ENCODE data around the gene ENOX2.
"Not testable (repeated sequence)": the region's sequence is repeated elsewhere in the genome, so short reads cannot be mapped to it uniquely, and the experiment has no call there.

Gene ENOX2, protein sequence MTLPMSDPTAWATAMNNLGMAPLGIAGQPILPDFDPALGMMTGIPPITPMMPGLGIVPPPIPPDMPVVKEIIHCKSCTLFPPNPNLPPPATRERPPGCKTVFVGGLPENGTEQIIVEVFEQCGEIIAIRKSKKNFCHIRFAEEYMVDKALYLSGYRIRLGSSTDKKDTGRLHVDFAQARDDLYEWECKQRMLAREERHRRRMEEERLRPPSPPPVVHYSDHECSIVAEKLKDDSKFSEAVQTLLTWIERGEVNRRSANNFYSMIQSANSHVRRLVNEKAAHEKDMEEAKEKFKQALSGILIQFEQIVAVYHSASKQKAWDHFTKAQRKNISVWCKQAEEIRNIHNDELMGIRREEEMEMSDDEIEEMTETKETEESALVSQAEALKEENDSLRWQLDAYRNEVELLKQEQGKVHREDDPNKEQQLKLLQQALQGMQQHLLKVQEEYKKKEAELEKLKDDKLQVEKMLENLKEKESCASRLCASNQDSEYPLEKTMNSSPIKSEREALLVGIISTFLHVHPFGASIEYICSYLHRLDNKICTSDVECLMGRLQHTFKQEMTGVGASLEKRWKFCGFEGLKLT

DNA sequence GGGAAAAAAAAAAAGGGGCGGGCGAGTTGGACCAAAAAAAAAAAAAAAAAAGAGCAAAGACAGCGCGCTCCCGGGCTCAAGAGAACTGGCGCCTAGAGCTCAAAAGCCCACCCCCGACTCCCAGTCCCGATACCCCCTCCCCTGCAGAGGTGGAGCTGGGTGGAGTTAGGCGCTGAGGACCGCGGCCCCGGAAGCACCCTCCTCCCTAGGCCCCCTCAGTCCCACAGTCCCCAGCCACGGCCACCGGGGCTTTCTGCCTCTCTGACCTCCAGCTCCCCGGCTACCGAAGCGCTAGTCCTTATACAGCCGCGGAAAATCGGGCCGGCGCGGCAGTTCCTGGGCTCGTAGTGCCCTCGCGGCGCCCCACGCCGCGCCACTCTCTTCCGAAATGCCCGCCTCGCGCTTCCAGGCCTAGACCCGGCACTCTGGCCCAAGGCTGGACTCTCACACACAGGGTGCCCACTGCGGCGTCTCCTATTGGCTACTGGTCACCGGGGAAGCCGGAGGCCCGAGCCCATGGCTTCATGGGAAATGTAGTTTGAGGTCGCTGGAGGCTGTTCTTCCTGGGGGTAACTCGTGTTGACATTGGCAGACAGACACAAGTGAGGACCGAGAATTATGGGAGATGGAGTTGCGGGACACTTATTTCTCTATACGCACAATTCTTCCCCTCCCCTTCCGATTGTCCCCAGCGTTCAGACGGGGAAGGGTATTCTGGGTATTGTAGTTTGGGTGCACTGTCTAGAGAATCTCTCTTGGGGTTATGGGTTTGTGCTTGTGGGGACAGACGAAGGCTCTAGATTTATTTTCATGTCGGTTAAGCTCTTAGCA lies at the start of gene ENOX2:
Gene ENOX2, minus strand, starts transcription at position 427 of the 831 bp plus-strand sequence. CDS start 199,993 bp downstream, outside the sequence.
- peak; percentile 64 to 73 for DNase-seq (ENCODE audit: low read depth in 2 of 2)

DNA sequence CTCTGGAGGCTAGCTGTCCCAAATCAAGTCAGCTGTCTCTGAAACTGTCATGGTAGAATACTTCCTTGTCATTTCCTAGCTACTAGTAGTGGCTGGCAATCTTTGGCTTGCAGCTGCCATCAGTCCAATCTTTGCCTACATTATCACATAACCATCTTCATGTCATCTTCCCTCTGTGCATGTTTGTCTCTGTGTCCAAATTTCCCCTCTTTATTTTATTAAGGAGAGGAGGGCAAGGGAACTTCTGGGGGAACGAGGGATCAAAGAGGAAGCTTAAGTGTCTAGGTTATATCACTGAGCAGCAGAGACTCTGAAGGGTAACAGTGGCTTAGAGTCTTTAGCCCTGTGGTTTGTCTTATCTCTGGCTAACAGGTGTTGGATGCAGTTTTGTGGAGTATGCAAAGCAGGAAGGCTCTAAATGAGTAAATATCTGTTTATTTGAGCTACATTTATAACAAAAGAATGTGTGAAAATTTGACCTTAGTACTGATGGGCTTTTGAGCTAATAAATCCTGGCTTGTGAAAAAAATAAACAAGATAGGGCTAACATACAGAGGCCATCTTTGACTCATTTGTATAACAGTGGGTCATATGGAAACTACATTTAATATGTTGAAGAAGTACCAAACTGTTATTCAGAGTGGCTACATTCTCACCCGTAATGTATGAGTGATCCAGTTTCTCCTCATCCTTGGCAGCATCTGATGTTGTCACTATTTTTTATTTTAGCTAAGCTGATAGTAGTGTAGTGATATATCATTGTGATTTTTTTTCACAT lies 49.4 kb upstream of the ENOX2 start:
- no peak for DNase-seq (ENCODE audit: low read depth in 2 of 2)

DNA sequence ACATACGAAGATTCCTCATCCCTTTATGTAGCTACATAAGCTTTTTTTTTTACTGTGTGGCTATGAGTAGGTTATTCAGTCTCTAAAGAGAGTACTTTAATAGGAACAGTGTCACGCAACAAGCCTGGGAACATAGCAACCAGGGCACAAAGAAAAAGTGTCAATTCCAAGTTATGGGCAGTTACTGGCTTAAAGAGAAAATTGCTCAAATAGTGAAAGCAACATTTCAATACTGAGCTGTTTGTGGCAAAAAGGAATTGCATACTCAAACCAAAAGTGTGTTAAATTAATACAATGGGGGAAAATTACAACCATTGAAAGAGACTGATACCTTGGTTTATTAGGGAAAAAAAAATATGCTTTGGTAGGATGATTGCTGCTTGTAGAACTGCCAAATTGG lies 41.2 kb upstream of the ENOX2 start:
- DNase-seq (ENCODE audit: low read depth in 2 of 2): no peak

DNA sequence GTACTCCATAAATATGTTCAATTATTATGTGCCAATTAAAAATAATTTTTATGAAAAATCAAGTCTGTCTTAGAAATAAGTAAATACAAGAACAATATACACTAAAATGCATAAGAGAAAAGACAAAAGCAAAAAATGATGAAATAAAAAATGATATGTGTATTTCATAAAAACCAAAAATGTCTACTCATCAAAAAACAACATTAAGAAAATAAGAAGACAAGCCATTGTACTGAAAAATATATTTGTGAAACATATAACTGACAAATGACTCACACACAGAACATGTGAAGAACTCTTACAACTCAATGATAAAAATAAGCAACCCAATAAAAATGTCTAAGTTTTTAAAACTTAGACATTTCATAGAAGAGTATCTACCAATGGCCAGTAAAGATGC lies 34.1 kb upstream of the ENOX2 start:
- DNase-seq (ENCODE audit: low read depth in 2 of 2): no peak

DNA sequence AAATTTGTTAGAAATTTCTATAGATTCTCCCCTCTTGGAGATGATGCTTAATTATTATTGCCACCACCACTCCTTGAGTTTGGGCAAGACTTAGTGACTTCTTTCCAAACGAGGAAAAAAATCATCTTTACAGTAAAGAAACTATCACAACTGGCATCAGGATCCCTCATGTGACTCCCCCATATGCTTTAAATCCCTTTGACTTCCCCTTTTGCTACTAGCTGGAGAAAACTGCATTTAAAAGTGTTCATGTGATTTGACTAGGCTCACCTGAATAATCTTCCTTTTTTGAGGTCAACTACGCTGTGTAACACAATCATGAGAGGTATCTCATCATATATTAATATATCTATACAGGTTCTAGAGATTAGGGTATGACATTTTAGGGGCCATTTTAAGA lies 30.3 kb upstream of the ENOX2 start:
- no peak for DNase-seq (ENCODE audit: low read depth in 2 of 2)

DNA sequence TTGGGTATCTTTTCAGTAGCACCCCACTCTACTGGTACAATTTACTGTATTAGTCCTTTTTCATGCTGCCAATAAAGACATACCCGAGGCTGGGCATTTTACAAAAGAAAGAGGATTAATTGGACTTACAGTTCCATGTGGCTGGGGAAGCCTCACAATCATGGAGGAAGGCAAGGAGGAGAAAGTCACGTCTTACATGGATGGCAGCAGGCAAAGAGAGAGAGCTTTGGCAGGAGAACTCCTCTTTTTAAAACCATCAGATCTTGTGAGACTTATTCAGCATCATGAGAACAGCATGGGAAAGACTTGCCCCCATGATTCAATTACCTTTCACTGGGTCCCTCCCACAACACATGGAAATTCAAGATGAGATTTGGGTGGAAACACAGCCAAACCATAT lies 17.4 kb upstream of the ENOX2 start:
- DNase-seq (ENCODE audit: low read depth in 2 of 2): not testable (repeated sequence)

DNA sequence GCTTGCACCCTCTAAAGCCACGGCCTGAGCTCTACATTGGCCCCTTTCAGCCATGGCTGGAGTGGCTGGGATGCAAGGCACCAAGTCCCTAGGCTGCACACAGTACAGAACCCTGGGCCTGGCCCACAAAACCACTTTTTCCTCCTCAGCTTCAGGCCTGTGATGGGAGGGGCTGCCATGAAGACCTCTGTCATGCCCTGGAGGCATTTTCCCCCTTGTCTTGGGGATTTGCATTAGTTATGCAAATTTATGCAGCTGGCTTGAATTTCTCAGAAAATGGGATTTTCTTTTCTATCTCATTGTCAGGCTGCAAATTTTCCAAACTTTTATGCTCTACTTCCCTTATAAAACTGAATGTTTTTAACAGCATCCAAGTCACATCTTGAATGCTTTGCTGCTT lies 16.7 kb upstream of the ENOX2 start:
- not testable (repeated sequence) for DNase-seq (ENCODE audit: low read depth in 2 of 2)

DNA sequence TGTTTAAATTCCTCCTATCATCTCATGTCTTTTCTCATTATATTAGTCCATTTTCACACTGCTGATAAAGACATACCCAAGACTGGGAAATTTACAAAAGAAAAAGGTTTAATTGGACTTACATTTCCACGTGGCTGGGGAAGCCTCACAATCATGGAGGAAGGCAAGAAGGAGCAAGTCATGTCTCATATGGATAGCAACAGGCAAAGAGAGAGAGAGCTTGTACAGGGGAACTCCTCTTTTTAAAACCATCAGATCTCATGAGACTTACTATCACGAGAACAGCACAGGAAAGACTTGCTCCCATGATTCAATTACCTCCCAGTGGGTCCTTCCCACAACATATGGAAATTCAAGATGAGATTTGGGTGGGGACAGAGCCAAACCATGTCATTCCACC lies 15.5 kb upstream of the ENOX2 start:
- not testable (repeated sequence) for DNase-seq (ENCODE audit: low read depth in 2 of 2)

DNA sequence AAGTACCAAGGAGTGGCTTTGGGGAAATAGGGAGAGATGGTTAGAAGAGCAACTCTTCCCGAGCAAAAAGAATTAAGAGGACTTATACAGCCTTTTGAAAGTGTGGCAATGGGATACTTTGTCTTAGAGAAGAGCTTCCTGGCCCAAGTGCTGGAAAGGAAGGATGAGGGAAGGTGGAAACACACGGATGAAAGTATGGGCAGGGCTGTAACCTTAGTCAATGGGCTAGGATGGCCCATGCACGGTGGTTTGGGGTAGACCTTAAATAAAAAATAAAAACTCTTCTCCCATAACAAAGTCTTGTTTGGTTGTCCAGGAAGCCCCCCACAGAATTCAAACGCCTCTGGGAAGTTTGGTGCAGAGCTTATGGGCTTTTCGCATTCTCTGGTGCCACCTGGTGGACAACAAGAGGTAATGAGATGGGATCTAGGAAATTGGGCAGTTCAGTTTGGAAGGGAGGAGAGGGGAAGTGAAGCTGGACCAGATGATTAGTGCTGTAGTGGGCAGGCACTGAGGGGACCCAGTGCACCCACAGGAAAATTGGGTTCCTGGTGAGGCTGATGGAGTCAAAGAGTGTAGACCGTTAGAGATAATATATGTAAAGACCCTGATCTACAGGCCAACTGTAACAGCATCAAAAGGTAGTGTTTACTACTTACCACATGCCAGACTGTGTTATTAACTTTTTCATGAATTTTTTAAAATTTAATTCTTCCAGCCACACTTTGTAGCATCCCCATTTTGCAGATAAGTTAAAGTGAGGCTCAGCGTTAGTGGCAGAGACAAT lies 13.8 kb upstream of the ENOX2 start:
- DNase-seq (ENCODE audit: low read depth in 2 of 2): no peak

DNA sequence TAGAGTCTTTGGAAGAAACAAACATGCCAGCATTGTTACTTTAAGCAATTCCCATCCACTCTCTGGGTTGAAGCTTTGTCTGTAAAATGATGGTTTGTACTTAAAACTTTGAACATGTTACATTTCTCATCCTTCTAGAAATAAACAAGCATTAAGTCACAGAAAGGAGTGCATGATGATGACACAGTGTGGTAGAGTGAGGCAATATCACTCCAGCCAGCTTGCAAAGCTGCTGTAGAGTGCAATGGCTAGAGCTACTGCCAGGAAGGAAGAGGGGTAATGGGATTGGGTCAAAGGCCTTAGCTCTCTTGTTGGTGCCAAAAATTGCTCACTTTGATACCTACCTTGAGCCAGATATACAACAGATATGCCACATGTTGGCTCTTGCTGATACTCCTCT lies 12.3 kb upstream of the ENOX2 start:
- DNase-seq (ENCODE audit: low read depth in 2 of 2): no peak

DNA sequence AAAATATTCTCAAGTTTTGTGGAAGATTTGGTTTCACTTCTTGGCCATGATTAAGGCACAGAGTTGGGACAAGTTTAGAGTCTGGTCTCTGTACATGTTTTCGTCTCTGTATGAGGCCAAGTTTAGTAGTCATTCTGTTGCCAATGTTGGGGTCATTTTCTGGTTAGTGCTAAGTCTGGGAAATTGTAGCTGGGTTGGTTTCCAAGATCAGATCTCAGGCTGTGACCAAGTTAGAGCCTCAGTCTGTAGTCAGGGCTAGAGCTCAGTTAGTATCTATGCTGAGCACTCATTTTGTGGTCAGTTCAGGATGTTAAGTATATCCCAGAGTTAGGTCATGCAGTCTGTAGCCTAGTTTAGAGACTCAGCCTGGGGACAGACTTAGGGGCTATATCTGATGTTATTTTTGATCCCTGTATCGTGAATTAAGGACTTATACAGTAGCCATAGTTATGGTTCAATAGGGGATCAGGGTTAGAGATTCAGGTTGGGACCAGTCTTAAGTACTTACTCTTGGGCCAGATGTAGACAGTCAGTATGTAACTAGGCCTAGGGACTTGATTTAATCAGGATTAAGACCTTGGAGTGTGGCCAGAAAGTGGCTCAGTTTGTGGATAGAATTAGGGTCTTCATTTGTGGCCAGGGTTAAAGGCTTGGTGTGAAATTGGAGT lies 6.6 kb upstream of the ENOX2 start:
- DNase-seq (ENCODE audit: low read depth in 2 of 2): no peak

DNA sequence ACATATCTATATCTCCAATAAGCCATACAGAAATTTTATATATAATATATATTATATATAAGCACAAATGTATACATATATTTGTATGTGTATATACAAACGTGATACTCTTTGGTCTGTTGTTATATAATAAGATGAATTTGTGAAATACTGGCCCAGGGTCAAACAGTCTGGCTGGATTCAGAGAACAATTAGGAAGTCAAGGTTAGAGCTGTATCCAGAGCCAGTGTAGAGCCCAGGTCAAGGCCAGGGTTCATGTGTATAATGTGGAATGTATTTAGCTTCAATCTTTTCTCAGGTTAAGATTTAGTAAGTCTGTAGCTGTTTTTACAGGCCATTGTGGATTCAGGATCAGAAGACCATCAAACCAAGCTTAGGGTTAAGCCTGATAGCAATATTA lies 3.8 kb upstream of the ENOX2 start:
- DNase-seq (ENCODE audit: low read depth in 2 of 2): no peak

DNA sequence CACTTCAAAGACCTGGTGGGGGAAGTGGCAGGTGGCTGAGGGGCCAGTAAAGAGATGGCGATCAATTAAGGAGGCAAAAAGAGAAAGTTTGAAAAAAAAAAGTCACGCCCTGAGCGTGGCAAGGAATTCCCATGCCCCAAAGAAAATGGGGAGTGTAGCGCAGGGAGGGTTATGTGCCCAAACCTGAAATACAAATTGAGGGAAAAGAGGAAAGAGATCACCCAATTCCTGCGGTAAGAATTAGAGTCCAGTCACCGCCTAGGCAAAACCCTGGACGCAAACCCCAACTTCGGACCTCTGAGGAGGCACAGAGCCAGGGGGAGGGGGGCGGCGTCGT lies 595 bp downstream of the ENOX2 start:
- DNase-seq (ENCODE audit: low read depth in 2 of 2): no peak

DNA sequence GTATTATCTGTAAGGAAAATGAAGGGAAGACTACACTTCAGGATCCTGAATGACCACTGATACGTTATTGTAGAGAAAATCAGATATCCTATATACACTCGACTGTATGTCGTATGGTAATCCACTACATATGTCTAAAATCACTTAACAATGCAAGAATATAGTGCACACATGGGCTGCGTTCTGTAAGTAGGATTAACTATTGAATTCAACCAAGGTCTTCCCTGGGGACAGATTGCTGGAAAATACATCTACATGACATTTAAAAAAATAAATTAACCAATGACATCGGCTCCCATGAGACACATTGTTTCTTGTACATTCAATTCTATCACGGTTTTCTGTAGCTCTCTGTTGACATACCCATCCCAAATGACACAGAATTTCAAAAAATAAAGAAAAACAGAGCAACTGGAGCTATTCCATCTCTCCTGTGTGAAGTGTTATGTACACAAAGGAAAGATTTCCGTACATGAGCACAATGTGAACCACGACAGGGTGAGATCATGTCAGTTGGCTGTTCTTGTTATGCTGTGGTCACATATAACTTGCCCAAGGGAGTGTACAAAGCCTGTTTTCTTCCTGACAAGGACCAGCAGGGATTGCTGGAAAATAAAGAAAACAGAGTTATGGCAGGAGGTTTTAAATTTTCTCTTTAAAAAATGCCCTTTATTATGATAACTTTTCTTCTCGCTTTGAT lies 6.1 kb downstream of the ENOX2 start:
- no peak for DNase-seq (ENCODE audit: low read depth in 2 of 2)

DNA sequence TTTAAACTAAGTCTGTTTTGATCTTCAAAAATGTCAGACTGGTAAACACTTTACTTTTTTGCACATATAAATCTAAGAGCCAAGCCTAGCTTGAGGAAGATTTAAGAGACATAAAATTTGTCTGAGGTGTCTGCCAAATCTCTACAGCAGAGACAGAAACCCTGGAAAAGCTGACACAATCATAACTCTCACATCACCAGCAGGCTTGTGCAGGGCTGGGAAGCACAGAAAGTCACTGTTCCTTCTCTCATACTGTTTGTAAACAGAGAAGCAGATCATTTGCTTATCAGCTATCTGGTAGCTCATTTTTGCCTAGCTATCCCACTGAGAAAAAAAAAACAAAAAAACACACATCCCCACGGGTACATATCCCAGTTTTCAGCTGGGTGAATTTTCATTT lies 7.0 kb downstream of the ENOX2 start:
- no peak for DNase-seq (ENCODE audit: low read depth in 2 of 2)

DNA sequence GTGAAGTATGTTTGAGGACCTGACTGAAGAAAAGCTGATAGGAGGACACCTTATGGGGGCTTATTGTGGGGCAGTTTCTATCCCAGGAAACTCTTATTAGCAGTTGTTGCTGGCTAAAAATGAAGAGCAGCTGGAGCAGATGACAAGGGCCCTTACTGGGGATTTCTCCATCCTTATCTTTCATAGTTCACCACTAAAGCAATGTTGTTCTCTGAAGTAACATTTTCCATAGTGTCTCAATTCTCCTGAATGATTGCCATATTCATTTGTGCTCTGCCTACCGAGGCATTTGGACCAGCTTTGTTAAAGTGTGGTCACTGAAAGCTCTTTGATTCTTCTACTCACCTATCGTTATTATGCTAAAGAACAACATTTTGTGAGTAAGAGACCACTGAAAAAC lies 7.7 kb downstream of the ENOX2 start:
- DNase-seq (ENCODE audit: low read depth in 2 of 2): no peak

DNA sequence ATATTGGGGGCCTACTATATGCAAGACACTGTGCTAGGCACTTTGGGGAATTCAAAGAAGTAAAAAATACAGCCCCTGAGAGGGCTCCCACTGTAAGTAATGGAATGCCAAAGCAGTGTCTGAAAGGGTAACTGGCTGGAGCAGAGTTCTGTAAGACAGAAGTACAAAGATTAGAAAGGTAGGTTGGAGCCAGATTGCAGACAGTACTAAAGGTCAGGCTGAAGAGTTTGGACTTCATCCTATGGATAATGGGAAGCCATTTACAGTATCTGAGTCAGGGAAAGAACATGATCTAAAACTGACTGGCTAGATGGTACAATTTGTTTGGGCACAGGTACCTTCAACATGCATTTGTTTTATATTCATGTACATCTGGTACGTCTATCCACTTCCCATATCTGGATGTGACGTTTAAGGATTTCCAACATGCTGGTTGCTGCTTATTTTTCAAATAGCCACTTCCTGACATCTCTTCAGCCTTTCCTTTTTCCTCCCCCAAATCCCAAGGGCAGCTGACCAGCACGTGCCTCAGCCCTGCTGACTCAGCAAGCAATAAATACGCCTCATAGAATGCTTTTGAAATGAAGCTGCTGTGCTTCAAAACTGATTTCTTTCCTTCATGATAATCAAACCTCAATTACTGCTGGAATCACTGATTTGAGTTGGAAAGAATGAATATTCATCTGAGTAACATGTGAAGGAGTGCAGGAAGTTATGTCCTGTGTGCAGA lies 9.5 kb downstream of the ENOX2 start:
- DNase-seq (ENCODE audit: low read depth in 2 of 2): no peak

DNA sequence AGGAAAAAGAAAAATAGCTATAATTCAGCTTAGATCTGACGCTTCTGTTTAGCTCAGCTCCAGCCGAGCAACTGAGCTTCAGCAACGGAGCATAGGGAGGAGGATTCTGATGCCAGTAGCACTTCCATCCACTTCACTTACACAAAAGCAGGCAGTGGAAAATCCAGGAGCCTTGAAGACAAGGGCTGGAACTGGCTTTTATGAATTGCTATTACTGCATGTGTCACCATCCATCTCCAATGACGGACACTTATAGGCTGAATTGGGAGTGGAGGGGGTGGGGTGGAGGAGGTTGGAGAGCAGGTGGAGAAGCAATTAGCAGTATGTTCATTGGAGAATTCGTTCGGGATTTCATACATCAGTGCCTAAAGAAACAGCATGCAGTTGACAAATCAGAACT lies 15.6 kb downstream of the ENOX2 start:
- no peak for DNase-seq (ENCODE audit: low read depth in 2 of 2)

DNA sequence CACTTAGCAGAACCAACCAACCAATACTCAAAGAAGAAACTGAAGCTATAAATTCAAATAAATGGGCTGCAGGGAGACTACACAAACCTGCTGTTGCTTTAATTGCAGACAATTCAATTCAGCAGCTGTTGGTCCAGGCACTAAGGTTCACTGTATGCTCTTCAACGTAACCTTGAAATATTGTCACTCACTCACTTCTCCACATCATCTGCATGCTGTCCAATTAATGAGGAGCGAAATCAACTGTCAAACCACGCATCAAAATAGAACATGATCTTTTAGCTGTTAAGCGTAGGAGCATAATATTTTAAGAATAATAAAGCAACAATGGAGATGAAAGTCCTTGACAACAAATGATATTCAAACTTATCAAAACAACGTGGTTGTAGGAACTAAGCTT lies 17.0 kb downstream of the ENOX2 start:
- no peak for DNase-seq (ENCODE audit: low read depth in 2 of 2)
